HCT116 (cell line): Measurements from ENCODE around the gene TRMT11. TPM values are rescaled to one million over a fixed set of nuclear protein-coding genes. Genes with fewer than 3 reads are reported as not detected.

Source experiments
- ATAC-seq: fragments of 200-7000 bp; cut with Tn5 transposase; 2 replicates; pipeline ENCODE4 v1.9.1; 2020; ENCODE audit warnings: mild to moderate bottlenecking, moderate library complexity
- BruUV-seq: library from RNA; stranded (reverse); fragments of 400-500 nt; replicated peaks from 2 replicates; lab custom pipeline; 2021; lab: Mats Ljungman, UMichigan
- CTCF ChIA-PET: fragments of 300-600 bp; sonication (Branson Sonifier 250); formaldehyde crosslinking; loops from one replicate; lab custom pipeline; 2021; ENCODE audit warnings: antibody characterized with exemption; lab: Charles Lee
- POLR2A ChIA-PET: fragments of 300-600, 350-600 bp; sonication (Branson Sonifier 250); formaldehyde crosslinking; loops from one replicate; lab custom pipeline; 2021; ENCODE audit warnings: antibody characterized with exemption; lab: Charles Lee
- RAD21 ChIA-PET, 2 experiments: fragments of 300-600 bp; sonication (Branson Sonifier 250); formaldehyde crosslinking; loops; one replicate each; lab custom pipeline; 2023; ENCODE audit warnings: low total read pairs in 2 of 2; ENCODE audit not compliant: uncharacterized antibody in 2 of 2, unreplicated experiment in 2 of 2, low non-redundant PET in 1 of 2; lab: Charles Lee
- DNase-seq: peaks from one replicate; pipeline ENCODE4 v3.0.0-alpha.2; 2010; ENCODE audit warnings: low read depth, low spot score
- H2AFZ ChIP-seq: fragments of 200-600 bp; shearing (Covaris generic), sonication (generic); 2 replicates; pipeline ENCODE4 v1.6.1; 2017; ENCODE audit warnings: low read depth, mixed run types, mixed read lengths, antibody characterized with exemption, low read length; ENCODE audit not compliant: poor library complexity, severe bottlenecking
- H3K27ac ChIP-seq: 2 replicates; pipeline ENCODE4 v1.5.1; 2012; ENCODE audit warnings: low read depth, low read length
- H3K27me3 ChIP-seq: fragments of 200-600 bp; sonication (generic); 2 replicates; pipeline ENCODE4 v1.6.1; 2016; ENCODE audit warnings: mixed run types, low read length, mixed read lengths; ENCODE audit not compliant: insufficient read depth
- H3K36me3 ChIP-seq, 2 experiments: fragments of 200-500 bp in 1 of 2; fragments of 200-600 bp in 1 of 2; sonication (Bioruptor generic) in 1 of 2; sonication (generic) in 1 of 2; 2 replicates each; pipeline versions ENCODE4 v1.5.1 to v1.6.1; 2014 to 2016; ENCODE audit warnings: low read length in 2 of 2, inconsistent platforms in 1 of 2, mixed read lengths in 1 of 2, mixed run types in 1 of 2; ENCODE audit not compliant: insufficient read depth in 2 of 2, control insufficient read depth in 1 of 2
- H3K4me1 ChIP-seq, 2 experiments: fragments of 200-600 bp in 1 of 2; sonication (generic) in 1 of 2; 2 replicates each; pipeline versions ENCODE4 v1.5.1 to v1.6.1; 2012 to 2017; ENCODE audit warnings: low read length in 2 of 2, inconsistent platforms in 1 of 2, mild to moderate bottlenecking in 1 of 2, mixed read lengths in 1 of 2, mixed run types in 1 of 2, moderate library complexity in 1 of 2; ENCODE audit not compliant: insufficient read depth in 2 of 2, control insufficient read depth in 1 of 2
- H3K4me2 ChIP-seq: fragments of 200-600 bp; sonication (generic); 2 replicates; pipeline ENCODE4 v1.6.1; 2017; ENCODE audit warnings: mixed run types, low read length, mixed read lengths
- H3K4me3 ChIP-seq, 2 experiments: fragments of 200-600 bp in 1 of 2; sonication (generic) in 1 of 2; replicated peaks in 1 of 2; 2 replicates each; pipeline ENCODE4 v1.5.1; 2011 to 2016; ENCODE audit warnings: low read length in 2 of 2, control low read depth in 1 of 2, low read depth in 1 of 2, mild to moderate bottlenecking in 1 of 2, mixed read lengths in 1 of 2, mixed run types in 1 of 2
- H3K79me2 ChIP-seq: fragments of 200-600 bp; sonication (generic); 2 replicates; pipeline ENCODE4 v1.6.1; 2017; ENCODE audit warnings: mild to moderate bottlenecking, mixed run types, low read length, moderate library complexity, mixed read lengths; ENCODE audit not compliant: insufficient read depth
- H3K9ac ChIP-seq: fragments of 200-600 bp; sonication (generic); 2 replicates; pipeline ENCODE4 v1.6.1; 2016; ENCODE audit warnings: low read length, mixed read lengths
- H3K9me2 ChIP-seq: fragments of 200-600 bp; sonication (generic), shearing (Covaris generic); 2 replicates; pipeline ENCODE4 v1.6.1; 2017; ENCODE audit warnings: mixed run types, mild to moderate bottlenecking, moderate library complexity; ENCODE audit not compliant: insufficient read depth
- H3K9me3 ChIP-seq, 2 experiments: fragments of 200-500 bp in 1 of 2; fragments of 200-600 bp in 1 of 2; sonication (Bioruptor generic) in 1 of 2; sonication (generic) in 1 of 2; 2 replicates each; pipeline ENCODE4 v1.6.1; 2014 to 2017; ENCODE audit warnings: low read length in 2 of 2, mixed read lengths in 2 of 2, inconsistent platforms in 1 of 2, low read depth in 1 of 2, mild to moderate bottlenecking in 1 of 2, mixed run types in 1 of 2, moderate library complexity in 1 of 2; ENCODE audit not compliant: control insufficient read depth in 1 of 2, insufficient read depth in 1 of 2
- H4K20me1 ChIP-seq: fragments of 200-600 bp; sonication (generic), shearing (Covaris generic); 2 replicates; pipeline ENCODE4 v1.6.1; 2017; ENCODE audit warnings: mixed run types, mild to moderate bottlenecking, moderate library complexity; ENCODE audit not compliant: insufficient read depth
- CBX3 ChIP-seq: IDR thresholded peaks from 2 replicates; pipeline ENCODE4 v1.6.1; 2012; ENCODE audit warnings: low read depth
- CEBPB ChIP-seq: IDR thresholded peaks from 2 replicates; pipeline ENCODE4 v1.6.1; 2012; ENCODE audit warnings: low read depth
- EGR1 ChIP-seq: IDR thresholded peaks from 2 replicates; pipeline ENCODE4 v1.6.1; 2012; ENCODE audit warnings: low read depth
- ELF1 ChIP-seq: IDR thresholded peaks from 2 replicates; pipeline ENCODE4 v1.6.1; 2012; ENCODE audit warnings: low read depth, borderline replicate concordance
- FOSL1 ChIP-seq: IDR thresholded peaks from 2 replicates; pipeline ENCODE4 v1.6.1; 2012; ENCODE audit warnings: low read depth
- JUND ChIP-seq: IDR thresholded peaks from 2 replicates; pipeline ENCODE4 v1.6.1; 2012
- POLR2A ChIP-seq: IDR thresholded peaks from 2 replicates; pipeline ENCODE4 v1.7.0; 2011; ENCODE audit warnings: borderline replicate concordance; ENCODE audit not compliant: insufficient read depth, insufficient read length; ENCODE audit errors: extremely low read depth
- POLR2AphosphoS5 ChIP-seq: IDR thresholded peaks from 2 replicates; pipeline ENCODE4 v1.6.1; 2011; ENCODE audit warnings: mild to moderate bottlenecking, low read depth, low read length, moderate library complexity
- RAD21 ChIP-seq: IDR thresholded peaks from 2 replicates; pipeline ENCODE4 v1.6.1; 2012; ENCODE audit warnings: low read depth, mild to moderate bottlenecking
- SP1 ChIP-seq: IDR thresholded peaks from 2 replicates; pipeline ENCODE4 v1.6.1; 2012; ENCODE audit warnings: low read depth
- SRF ChIP-seq: IDR thresholded peaks from 2 replicates; pipeline ENCODE4 v1.6.1; 2012; ENCODE audit warnings: low read depth
- TCF7L2 ChIP-seq: IDR thresholded peaks from 2 replicates; pipeline ENCODE4 v1.7.0; 2011; ENCODE audit warnings: borderline replicate concordance, inconsistent platforms; ENCODE audit not compliant: insufficient read depth, insufficient read length; ENCODE audit errors: extremely low read depth
- ZNF274 ChIP-seq: fragments of 200-500 bp; sonication (Bioruptor generic); IDR thresholded peaks from 2 replicates; pipeline ENCODE4 v1.6.1; 2014; ENCODE audit warnings: mild to moderate bottlenecking, low read depth, low read length, inconsistent platforms
- intact Hi-C: fragments of 100-400 bp; cut with micrococcal nuclease; formaldehyde crosslinking; loops from 2 replicates; pipeline ENCODE4 v1.10.0; 2022
- total RNA-seq: library from RNA; stranded (reverse); gene quantifications from one replicate; pipeline ENCODE4 v1.2.1, GENCODE V29; 2021; ENCODE audit not compliant: unreplicated experiment
- TF ChIP-seq, protein P1 (sequence below), 3 experiments: fragments of 200-600 bp in 1 of 3; sonication (generic) in 1 of 3; IDR thresholded peaks in 2 of 3; conservative IDR thresholded peaks in 1 of 3; 2 replicates each; pipeline ENCODE4 v1.5.1; 2012 to 2017; ENCODE audit warnings: low read depth in 2 of 3, low read length in 2 of 3, antibody characterized with exemption in 1 of 3, borderline replicate concordance in 1 of 3, control low read depth in 1 of 3, mild to moderate bottlenecking in 1 of 3, mixed read lengths in 1 of 3, mixed run types in 1 of 3, moderate library complexity in 1 of 3; ENCODE audit not compliant: insufficient read depth in 1 of 3
- TF ChIP-seq, protein P2 (sequence below): IDR thresholded peaks from 2 replicates; pipeline ENCODE4 v1.6.1; 2012; ENCODE audit warnings: low read depth
- TF ChIP-seq, protein P3 (sequence below): IDR thresholded peaks from 2 replicates; pipeline ENCODE4 v1.6.1; 2012
- TF ChIP-seq, protein P4 (sequence below): IDR thresholded peaks from 2 replicates; pipeline ENCODE4 v1.6.1; 2011; ENCODE audit warnings: mild to moderate bottlenecking, low read length, moderate library complexity; ENCODE audit not compliant: insufficient replicate concordance; ENCODE audit errors: extremely low read depth

The TRMT11 gene
- total RNA-seq, 1 experiment from 2014 or later, result 41.8 TPM

DNA sequence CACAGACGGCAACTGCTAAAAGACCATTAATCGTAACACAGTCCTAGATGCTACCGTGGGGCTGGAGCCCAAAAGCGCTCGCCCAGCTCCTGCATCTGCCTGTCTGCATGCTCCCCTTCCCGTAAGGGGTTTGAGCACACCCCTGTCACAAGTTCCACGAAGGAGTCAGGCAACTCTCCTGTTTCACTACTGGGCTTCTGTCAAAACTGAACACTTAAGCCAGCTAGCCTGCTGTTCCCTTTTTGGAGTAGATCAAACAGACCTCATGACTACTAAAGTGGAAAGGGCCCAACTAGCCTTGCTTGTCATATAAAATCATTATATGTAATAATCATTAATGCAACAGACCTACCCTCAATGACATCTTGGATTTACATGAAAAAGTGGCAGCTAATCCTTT lies 61.3 kb downstream of the TRMT11 start:
- BruUV-seq, result no TSS peak
- H3K4me3 ChIP-seq, result no peak overlapping the region
- H3K9me2 ChIP-seq, result no peaks in the 10 kb centered on the region
- ChIA-PET RAD21 (no interaction called here), POLR2A (no interaction called here), CTCF (no interaction called here)
- no peaks in the 10 kb centered on the region for H3K9me3 ChIP-seq
- H3K9ac ChIP-seq, result no peak overlapping the region
- ATAC-seq, result no peak
- no peak overlapping the region for H3K4me2 ChIP-seq
- no peaks in the 10 kb centered on the region for H3K27me3 ChIP-seq
- H3K36me3 ChIP-seq, result peaks cover 0 to under 1% of the 10 kb centered on the region in 2 experiments; a peak in 1 of 4 replicates
- H4K20me1 ChIP-seq, result no peaks in the 10 kb centered on the region
- no peak for TF ChIP-seq ELF1
- TF ChIP-seq POLR2AphosphoS5, result no peak
- no peak for TF ChIP-seq CEBPB
- TF ChIP-seq EGR1, result no peak
- TF ChIP-seq FOSL1, result no peak
- TF ChIP-seq JUND, result no peak
- TF ChIP-seq, protein P1, sequence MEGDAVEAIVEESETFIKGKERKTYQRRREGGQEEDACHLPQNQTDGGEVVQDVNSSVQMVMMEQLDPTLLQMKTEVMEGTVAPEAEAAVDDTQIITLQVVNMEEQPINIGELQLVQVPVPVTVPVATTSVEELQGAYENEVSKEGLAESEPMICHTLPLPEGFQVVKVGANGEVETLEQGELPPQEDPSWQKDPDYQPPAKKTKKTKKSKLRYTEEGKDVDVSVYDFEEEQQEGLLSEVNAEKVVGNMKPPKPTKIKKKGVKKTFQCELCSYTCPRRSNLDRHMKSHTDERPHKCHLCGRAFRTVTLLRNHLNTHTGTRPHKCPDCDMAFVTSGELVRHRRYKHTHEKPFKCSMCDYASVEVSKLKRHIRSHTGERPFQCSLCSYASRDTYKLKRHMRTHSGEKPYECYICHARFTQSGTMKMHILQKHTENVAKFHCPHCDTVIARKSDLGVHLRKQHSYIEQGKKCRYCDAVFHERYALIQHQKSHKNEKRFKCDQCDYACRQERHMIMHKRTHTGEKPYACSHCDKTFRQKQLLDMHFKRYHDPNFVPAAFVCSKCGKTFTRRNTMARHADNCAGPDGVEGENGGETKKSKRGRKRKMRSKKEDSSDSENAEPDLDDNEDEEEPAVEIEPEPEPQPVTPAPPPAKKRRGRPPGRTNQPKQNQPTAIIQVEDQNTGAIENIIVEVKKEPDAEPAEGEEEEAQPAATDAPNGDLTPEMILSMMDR (IDR thresholded peaks at IDR 0.05 in 2 of 3, conservative IDR thresholded peaks at IDR 0.05 in 1 of 3; ENCODE audit: borderline replicate concordance in 1 of 3, insufficient read depth in 1 of 3, low read depth in 2 of 3, low read length in 2 of 3), result no peak
- TF ChIP-seq, protein P2, sequence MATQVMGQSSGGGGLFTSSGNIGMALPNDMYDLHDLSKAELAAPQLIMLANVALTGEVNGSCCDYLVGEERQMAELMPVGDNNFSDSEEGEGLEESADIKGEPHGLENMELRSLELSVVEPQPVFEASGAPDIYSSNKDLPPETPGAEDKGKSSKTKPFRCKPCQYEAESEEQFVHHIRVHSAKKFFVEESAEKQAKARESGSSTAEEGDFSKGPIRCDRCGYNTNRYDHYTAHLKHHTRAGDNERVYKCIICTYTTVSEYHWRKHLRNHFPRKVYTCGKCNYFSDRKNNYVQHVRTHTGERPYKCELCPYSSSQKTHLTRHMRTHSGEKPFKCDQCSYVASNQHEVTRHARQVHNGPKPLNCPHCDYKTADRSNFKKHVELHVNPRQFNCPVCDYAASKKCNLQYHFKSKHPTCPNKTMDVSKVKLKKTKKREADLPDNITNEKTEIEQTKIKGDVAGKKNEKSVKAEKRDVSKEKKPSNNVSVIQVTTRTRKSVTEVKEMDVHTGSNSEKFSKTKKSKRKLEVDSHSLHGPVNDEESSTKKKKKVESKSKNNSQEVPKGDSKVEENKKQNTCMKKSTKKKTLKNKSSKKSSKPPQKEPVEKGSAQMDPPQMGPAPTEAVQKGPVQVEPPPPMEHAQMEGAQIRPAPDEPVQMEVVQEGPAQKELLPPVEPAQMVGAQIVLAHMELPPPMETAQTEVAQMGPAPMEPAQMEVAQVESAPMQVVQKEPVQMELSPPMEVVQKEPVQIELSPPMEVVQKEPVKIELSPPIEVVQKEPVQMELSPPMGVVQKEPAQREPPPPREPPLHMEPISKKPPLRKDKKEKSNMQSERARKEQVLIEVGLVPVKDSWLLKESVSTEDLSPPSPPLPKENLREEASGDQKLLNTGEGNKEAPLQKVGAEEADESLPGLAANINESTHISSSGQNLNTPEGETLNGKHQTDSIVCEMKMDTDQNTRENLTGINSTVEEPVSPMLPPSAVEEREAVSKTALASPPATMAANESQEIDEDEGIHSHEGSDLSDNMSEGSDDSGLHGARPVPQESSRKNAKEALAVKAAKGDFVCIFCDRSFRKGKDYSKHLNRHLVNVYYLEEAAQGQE, result no peak
- TF ChIP-seq TCF7L2, result no peak
- no peak for TF ChIP-seq CBX3
- TF ChIP-seq SP1, result no peak
- TF ChIP-seq RAD21, result no peak
- TF ChIP-seq SRF, result no peak
- TF ChIP-seq POLR2A, result no peak
- TF ChIP-seq ZNF274, result no peak
- TF ChIP-seq, protein P3, sequence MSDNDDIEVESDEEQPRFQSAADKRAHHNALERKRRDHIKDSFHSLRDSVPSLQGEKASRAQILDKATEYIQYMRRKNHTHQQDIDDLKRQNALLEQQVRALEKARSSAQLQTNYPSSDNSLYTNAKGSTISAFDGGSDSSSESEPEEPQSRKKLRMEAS, result no peak
- TF ChIP-seq, protein P4, sequence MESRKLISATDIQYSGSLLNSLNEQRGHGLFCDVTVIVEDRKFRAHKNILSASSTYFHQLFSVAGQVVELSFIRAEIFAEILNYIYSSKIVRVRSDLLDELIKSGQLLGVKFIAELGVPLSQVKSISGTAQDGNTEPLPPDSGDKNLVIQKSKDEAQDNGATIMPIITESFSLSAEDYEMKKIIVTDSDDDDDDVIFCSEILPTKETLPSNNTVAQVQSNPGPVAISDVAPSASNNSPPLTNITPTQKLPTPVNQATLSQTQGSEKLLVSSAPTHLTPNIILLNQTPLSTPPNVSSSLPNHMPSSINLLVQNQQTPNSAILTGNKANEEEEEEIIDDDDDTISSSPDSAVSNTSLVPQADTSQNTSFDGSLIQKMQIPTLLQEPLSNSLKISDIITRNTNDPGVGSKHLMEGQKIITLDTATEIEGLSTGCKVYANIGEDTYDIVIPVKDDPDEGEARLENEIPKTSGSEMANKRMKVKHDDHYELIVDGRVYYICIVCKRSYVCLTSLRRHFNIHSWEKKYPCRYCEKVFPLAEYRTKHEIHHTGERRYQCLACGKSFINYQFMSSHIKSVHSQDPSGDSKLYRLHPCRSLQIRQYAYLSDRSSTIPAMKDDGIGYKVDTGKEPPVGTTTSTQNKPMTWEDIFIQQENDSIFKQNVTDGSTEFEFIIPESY, result no peak
- TF ChIP-seq, all 23 proteins: peak for 0
- no peak for DNase-seq
- Histone ChIP-seq H3K79me2 (no peaks in the 10 kb centered on the region; the same call in 1 of the 2 replicates), H3K4me1 (no peaks in the 10 kb centered on the region), H2AFZ (no peak overlapping the region), H3K27ac (no peak overlapping the region)
- intact Hi-C loops, result no loop called here
